T follicular helper cell (primary cell): Measurements from ENCODE around the gene ANGPT4.
A peak's percentile ranks its signal among the peaks of the same experiment; 100 is the strongest.
"Not testable (repeated sequence)": the region's sequence is repeated elsewhere in the genome, so short reads cannot be mapped to it uniquely, and the experiment has no call there.

Experiments
- DNase-seq: peaks from one replicate; pipeline ENCODE4 v3.0.0-alpha.2; 2020; ENCODE audit warnings: low read depth

The ANGPT4 gene

GRCh38 chr20:872855-873520 lies 43.1 kb downstream of the ANGPT4 start:
- DNase-seq: no peak

DNA sequence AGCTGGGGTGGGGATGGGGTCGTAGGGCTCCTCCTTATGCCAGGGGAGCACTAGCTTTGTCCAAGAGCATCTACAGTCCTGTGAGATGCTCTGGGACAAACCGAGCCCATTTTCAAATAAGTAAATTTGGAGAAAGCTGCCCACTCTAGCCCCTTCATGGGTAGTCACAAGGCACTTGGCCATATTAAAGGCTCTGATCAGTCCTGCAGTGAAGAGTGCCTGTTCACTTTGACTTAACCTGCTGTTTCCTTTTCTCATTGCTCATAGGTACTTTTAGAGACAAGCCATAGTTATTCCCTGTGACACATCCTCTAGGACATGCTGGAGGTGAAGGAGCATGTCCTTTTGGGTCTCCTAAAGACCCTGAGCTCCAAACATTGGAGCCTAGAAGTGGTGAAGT lies 44.2 kb downstream of the ANGPT4 start:
- DNase-seq: no peak

DNA sequence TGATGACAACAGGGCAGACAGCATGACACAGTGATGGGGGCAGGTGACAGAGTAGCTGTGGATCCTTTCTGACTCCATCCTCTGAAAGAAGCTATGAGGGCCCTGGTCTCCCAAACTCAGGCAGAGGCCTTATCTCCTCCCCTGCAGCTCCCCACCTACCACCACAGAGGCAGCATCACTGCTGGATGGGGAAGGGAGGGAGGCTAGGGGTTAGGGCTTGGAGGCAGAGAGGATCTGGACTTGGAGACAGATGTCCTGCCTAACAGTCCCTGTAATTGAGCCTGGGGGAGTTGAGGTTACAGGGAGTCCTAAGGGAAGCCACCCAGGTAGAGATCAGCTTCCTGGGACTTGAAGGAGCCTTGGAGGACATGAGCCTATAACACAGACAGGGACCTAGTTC lies 44.7 kb downstream of the ANGPT4 start:
- no peak for DNase-seq

- no peak for DNase-seq
Measured at GRCh38 chr20:870758-871157, 45.4 kb downstream of the ANGPT4 start.

- no peak for DNase-seq
Measured at GRCh38 chr20:869606-870005, 46.5 kb downstream of the ANGPT4 start.

DNA sequence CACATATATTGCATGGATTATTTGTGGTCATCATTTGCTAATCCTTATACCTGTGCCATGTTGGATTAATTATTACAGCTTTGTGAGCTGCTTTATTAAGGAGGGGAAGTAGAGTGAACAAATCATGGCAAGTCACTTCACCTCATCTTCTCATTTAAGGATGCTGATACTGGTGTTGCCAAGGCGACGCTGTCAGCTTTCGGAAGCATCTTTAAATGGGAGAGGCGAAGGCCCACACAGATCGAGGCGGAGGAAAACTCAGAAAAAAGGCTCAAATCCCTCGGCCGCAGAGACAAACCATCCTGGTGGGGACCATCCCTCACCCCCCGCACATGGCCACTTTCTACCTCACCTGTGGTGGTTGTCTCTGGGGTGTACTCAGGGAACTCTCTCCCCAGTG lies 47.9 kb downstream of the ANGPT4 start:
- no peak for DNase-seq

GRCh38 chr20:865440-865839 lies 50.7 kb downstream of the ANGPT4 start:
- DNase-seq: no peak

DNA sequence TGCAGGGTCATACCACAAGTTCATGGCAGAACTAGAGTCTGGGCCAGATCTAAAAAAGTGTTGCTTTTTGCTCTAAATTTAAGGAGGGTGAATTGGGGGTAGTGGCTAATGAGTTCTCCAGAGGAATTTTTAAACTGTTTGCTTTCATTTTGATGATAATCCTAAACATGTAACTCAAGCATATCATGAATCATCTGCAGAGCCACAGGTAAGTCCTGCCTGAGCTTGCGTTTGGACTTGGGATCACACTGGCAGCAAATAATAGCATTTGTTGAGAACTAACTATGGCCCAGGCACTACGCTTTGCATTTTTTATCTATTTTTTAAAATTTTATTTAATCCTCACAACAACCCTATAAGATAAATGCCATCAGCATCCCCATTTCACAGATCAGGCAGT lies 55.2 kb downstream of the ANGPT4 start:
- no peak for DNase-seq

- DNase-seq: no peak
Measured at GRCh38 chr20:859751-860231, 56.3 kb downstream of the ANGPT4 start.

GRCh38 chr20:858011-858410 lies 58.1 kb downstream of the ANGPT4 start:
- DNase-seq: no peak

- DNase-seq: no peak
Measured at GRCh38 chr20:856361-856775, 59.8 kb downstream of the ANGPT4 start.

GRCh38 chr20:855466-856360 lies 60.4 kb downstream of the ANGPT4 start:
- DNase-seq: no peak

DNA sequence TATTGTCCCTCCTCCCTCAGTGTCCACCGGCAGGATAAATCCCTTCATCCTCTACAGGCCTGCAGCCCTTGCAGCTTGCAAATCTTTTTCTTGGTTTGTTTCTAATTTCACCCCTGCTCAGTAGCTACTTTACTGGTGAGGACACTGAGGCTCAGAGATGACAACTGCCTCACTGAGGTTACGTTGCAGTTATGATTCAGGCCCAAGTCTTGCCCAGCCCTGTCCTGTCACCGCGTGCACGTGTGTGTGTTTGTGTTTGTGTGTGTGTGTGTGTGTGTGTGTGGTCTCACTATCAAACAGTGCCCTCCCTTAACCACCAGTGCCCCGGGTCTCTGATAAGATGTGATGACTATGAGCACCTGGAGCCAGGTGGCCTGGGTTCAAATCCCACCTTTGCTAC lies 61.5 kb downstream of the ANGPT4 start:
- no peak for DNase-seq

DNA sequence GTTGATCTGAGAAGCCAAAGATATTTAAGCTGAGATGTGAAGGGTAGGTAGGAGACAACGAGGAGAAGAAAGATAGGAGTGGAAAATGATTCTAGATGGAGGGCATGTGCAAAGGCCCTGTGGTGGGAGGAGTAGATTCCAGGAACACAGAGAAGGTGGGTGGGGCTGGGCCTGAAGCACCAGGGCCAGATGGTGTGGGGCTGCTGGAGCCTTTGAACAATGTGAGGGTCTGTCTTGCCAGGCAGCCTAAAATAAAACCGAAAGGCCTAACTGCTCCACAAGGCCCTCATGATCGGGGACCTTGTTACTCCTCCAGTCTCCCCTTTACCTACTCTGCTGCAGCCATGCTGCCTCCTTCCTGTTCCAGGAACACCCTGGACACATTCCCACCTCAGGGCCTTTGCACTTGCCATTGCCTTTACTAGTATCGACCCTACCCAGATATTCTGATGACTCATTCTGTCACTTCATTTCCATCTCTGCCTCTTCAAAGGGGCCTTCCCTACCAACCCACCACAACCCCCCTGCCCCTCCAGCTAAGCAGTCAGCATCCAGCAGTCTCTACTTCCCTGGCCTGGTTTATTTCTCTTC lies 62.6 kb downstream of the ANGPT4 start:
- DNase-seq: no peak

- DNase-seq: not testable (repeated sequence)
Measured at GRCh38 chr20:848731-849130, 67.4 kb downstream of the ANGPT4 start.

GRCh38 chr20:848193-848592 lies 67.9 kb downstream of the ANGPT4 start:
- no peak for DNase-seq

DNA sequence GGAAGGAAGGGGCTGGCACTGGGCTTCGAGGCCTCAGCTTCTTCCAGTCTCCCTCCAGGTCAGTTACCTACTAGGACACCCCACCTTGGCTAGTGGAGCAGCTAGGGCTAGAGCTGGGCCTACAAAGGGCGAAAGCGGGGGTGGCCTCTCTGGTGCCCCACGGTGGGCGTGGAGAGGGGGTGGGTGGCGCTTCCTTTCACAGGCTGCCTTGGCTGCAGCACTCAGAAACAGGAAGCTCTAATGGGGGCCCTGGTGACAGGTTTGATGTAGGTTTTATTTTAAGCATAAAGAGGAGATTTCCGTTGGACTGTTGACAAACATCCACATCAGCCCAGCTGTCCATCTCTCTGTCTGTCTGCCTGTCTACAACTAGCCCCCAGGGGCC lies 69.2 kb downstream of the ANGPT4 start:
- peak; percentile 32 for DNase-seq

- DNase-seq: no peak
Measured at GRCh38 chr20:845941-846893, 69.9 kb downstream of the ANGPT4 start.

- no peak for DNase-seq
Measured at GRCh38 chr20:845226-845868, 70.8 kb downstream of the ANGPT4 start.

DNA sequence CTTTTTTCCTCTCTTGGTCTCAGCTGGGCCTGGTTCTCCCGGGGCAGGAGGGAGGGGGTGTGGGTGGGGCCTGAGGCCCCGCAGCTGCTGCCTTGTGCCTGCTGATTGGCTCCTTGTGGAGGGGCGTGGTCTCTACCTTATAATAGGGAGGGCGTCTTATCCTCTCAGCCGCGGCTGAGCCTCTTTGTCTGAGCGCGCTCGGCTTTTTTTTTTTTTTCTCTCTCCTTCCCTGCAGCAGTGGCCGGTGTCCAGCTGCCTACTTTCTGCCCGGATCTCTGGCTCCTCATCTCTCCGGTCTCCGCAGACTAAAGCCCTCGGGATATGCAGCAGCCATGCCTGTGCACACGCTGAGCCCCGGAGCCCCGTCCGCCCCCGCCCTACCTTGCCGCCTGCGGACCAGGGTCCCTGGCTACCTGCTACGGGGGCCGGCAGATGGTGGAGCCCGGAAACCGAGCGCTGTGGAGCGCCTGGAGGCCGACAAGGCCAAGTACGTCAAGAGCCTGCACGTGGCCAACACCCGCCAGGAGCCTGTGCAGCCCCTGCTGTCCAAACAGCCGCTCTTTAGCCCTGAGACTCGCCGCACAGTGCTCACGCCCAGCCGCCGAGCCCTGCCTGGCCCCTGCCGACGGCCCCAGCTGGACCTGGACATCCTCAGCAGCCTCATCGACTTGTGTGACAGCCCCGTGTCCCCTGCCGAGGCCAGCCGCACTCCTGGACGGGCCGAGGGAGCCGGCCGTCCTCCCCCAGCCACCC lies 71.5 kb downstream of the ANGPT4 start:
- peak; percentile 93 for DNase-seq
